Measurements from ENCODE around the gene PADI3.

The PADI3 gene

GRCh38 chr1:17260264-17260663 is 11.4 kb downstream of the PADI3 start:
- Mint-ChIP-seq H3K27me3 (peaks cover 11% of the 10 kb centered on the region), H3K27ac (no peak overlapping the region), H3K4me3 (no peak overlapping the region), H3K36me3 (no peaks in the 10 kb centered on the region), H3K4me1 (no peaks in the 10 kb centered on the region), H3K9me3 (peaks cover 5% of the 10 kb centered on the region)
- DNase-seq (ENCODE audit: low spot score in 2 of 2) = no peak
- no peak for ATAC-seq (ENCODE audit: low read depth)

- no peak for DNase-seq (ENCODE audit: low spot score in 2 of 2)
- Mint-ChIP-seq H3K4me3 (no peak overlapping the region), H3K4me1 (no peaks in the 10 kb centered on the region), H3K27me3 (peaks cover 7% of the 10 kb centered on the region), H3K27ac (no peak overlapping the region), H3K9me3 (peaks cover 5% of the 10 kb centered on the region), H3K36me3 (no peaks in the 10 kb centered on the region)
- no peak for ATAC-seq (ENCODE audit: low read depth)
Measured at GRCh38 chr1:17260738-17261137, 11.8 kb downstream of the PADI3 start.

- Mint-ChIP-seq H3K36me3 (no peaks in the 10 kb centered on the region), H3K4me3 (no peak overlapping the region)
Measured at GRCh38 chr1:17263936-17264335, 15.0 kb downstream of the PADI3 start.

GRCh38 chr1:17264470-17264869 is 15.6 kb downstream of the PADI3 start:
- no peaks in the 10 kb centered on the region for H3K4me1 Mint-ChIP-seq
- DNase-seq (ENCODE audit: low spot score in 2 of 2) (no peak), ATAC-seq (ENCODE audit: low read depth) (no peak)
- no peaks in the 10 kb centered on the region for H3K36me3 Mint-ChIP-seq
- H3K27me3 Mint-ChIP-seq = peaks cover 2% of the 10 kb centered on the region
- H3K27ac Mint-ChIP-seq = no peak overlapping the region
- H3K4me3 Mint-ChIP-seq = no peak overlapping the region
- H3K9me3 Mint-ChIP-seq = peaks cover 5% of the 10 kb centered on the region

More at GRCh38 chr1:17263936-17264335, 15.0 kb downstream of the PADI3 start:
- peaks cover 5% of the 10 kb centered on the region for H3K9me3 Mint-ChIP-seq
- H3K27me3 Mint-ChIP-seq = peaks cover 2% of the 10 kb centered on the region
- no peaks in the 10 kb centered on the region for H3K4me1 Mint-ChIP-seq
- no peak overlapping the region for H3K27ac Mint-ChIP-seq
- DNase-seq (ENCODE audit: low spot score in 2 of 2) (no peak), ATAC-seq (ENCODE audit: low read depth) (no peak)

GRCh38 chr1:17265162-17265561 is 16.3 kb downstream of the PADI3 start:
- Mint-ChIP-seq H3K27me3 (peaks cover 2% of the 10 kb centered on the region), H3K4me1 (no peaks in the 10 kb centered on the region), H3K9me3 (peaks cover 5% of the 10 kb centered on the region), H3K27ac (no peak overlapping the region), H3K4me3 (no peak overlapping the region), H3K36me3 (no peaks in the 10 kb centered on the region)
- no peak for ATAC-seq (ENCODE audit: low read depth)
- no peak for DNase-seq (ENCODE audit: low spot score in 2 of 2)

- no peaks in the 10 kb centered on the region for H3K36me3 Mint-ChIP-seq
- H3K4me3 Mint-ChIP-seq = no peak overlapping the region
- ATAC-seq (ENCODE audit: low read depth) = no peak
- peaks cover 5% of the 10 kb centered on the region for H3K9me3 Mint-ChIP-seq
- no peak overlapping the region for H3K27ac Mint-ChIP-seq
- H3K4me1 Mint-ChIP-seq = no peaks in the 10 kb centered on the region
- no peak for DNase-seq (ENCODE audit: low spot score in 2 of 2)
- no peaks in the 10 kb centered on the region for H3K27me3 Mint-ChIP-seq
Measured at GRCh38 chr1:17265950-17266349, 17.1 kb downstream of the PADI3 start.

- Mint-ChIP-seq H3K4me1 (peaks cover 3% of the 10 kb centered on the region), H3K9me3 (no peaks in the 10 kb centered on the region), H3K36me3 (no peaks in the 10 kb centered on the region), H3K27me3 (peaks cover 2% of the 10 kb centered on the region), H3K4me3 (no peak overlapping the region), H3K27ac (no peak overlapping the region)
- DNase-seq (ENCODE audit: low spot score in 2 of 2) (no peak), ATAC-seq (ENCODE audit: low read depth) (no peak)
Measured at GRCh38 chr1:17270891-17271765, 22.2 kb downstream of the PADI3 start.

GRCh38 chr1:17272066-17272465 is 23.2 kb downstream of the PADI3 start:
- ATAC-seq (ENCODE audit: low read depth) = no peak
- no peaks in the 10 kb centered on the region for H3K36me3 Mint-ChIP-seq
- no peak for DNase-seq (ENCODE audit: low spot score in 2 of 2)
- H3K27ac Mint-ChIP-seq = no peak overlapping the region
- peaks cover 2% of the 10 kb centered on the region for H3K27me3 Mint-ChIP-seq
- H3K4me3 Mint-ChIP-seq = no peak overlapping the region
- peaks cover 3% of the 10 kb centered on the region for H3K4me1 Mint-ChIP-seq
- H3K9me3 Mint-ChIP-seq = no peaks in the 10 kb centered on the region

GRCh38 chr1:17272646-17273045 is 23.7 kb downstream of the PADI3 start:
- no peak overlapping the region for H3K27ac Mint-ChIP-seq
- H3K27me3 Mint-ChIP-seq = peaks cover 2% of the 10 kb centered on the region
- no peaks in the 10 kb centered on the region for H3K36me3 Mint-ChIP-seq
- ATAC-seq (ENCODE audit: low read depth) (no peak), DNase-seq (ENCODE audit: low spot score in 2 of 2) (no peak)
- no peaks in the 10 kb centered on the region for H3K9me3 Mint-ChIP-seq
- H3K4me3 Mint-ChIP-seq = no peak overlapping the region
- peaks cover 3% of the 10 kb centered on the region for H3K4me1 Mint-ChIP-seq

GRCh38 chr1:17273096-17273495 is 24.2 kb downstream of the PADI3 start:
- Mint-ChIP-seq H3K9me3 (no peaks in the 10 kb centered on the region), H3K36me3 (no peaks in the 10 kb centered on the region), H3K4me1 (peaks cover 3% of the 10 kb centered on the region), H3K27me3 (peaks cover 2% of the 10 kb centered on the region), H3K4me3 (no peak overlapping the region), H3K27ac (no peak overlapping the region)
- ATAC-seq (ENCODE audit: low read depth) (no peak), DNase-seq (ENCODE audit: low spot score in 2 of 2) (no peak)

- no peaks in the 10 kb centered on the region for H3K36me3 Mint-ChIP-seq
- ATAC-seq (ENCODE audit: low read depth) (no peak), DNase-seq (ENCODE audit: low spot score in 2 of 2) (peak in 1 of 2 donors; percentile 27)
- H3K27me3 Mint-ChIP-seq = peaks cover 2% of the 10 kb centered on the region
- no peak overlapping the region for H3K27ac Mint-ChIP-seq
- H3K4me1 Mint-ChIP-seq = peaks cover 3% of the 10 kb centered on the region
- H3K9me3 Mint-ChIP-seq = no peaks in the 10 kb centered on the region
- no peak overlapping the region for H3K4me3 Mint-ChIP-seq
Measured at GRCh38 chr1:17274186-17275170, 25.6 kb downstream of the PADI3 start.

GRCh38 chr1:17276568-17276967 is 27.7 kb downstream of the PADI3 start:
- H3K27ac Mint-ChIP-seq = no peak overlapping the region
- H3K4me1 Mint-ChIP-seq = peaks cover 3% of the 10 kb centered on the region

GRCh38 chr1:17277511-17278159 is 28.7 kb downstream of the PADI3 start:
- Mint-ChIP-seq H3K27ac (no peak overlapping the region), H3K36me3 (no peaks in the 10 kb centered on the region), H3K9me3 (no peaks in the 10 kb centered on the region), H3K4me3 (no peak overlapping the region), H3K4me1 (peaks cover 9% of the 10 kb centered on the region), H3K27me3 (peaks cover 5% of the 10 kb centered on the region)
- DNase-seq (ENCODE audit: low spot score in 2 of 2) (no peak), ATAC-seq (ENCODE audit: low read depth) (no peak)

More at GRCh38 chr1:17276568-17276967, 27.7 kb downstream of the PADI3 start:
- DNase-seq (ENCODE audit: low spot score in 2 of 2) = no peak
- Mint-ChIP-seq H3K27me3 (peaks cover 5% of the 10 kb centered on the region), H3K36me3 (no peaks in the 10 kb centered on the region), H3K4me3 (no peak overlapping the region), H3K9me3 (no peaks in the 10 kb centered on the region)
- no peak for ATAC-seq (ENCODE audit: low read depth)

Data from memory B cell (primary cell).